ENCODE data around the gene KRT23.

The KRT23 gene

GRCh38 chr17:40906613-40907012, 30.8 kb downstream of the KRT23 start:
- no peak for DNase-seq

DNA sequence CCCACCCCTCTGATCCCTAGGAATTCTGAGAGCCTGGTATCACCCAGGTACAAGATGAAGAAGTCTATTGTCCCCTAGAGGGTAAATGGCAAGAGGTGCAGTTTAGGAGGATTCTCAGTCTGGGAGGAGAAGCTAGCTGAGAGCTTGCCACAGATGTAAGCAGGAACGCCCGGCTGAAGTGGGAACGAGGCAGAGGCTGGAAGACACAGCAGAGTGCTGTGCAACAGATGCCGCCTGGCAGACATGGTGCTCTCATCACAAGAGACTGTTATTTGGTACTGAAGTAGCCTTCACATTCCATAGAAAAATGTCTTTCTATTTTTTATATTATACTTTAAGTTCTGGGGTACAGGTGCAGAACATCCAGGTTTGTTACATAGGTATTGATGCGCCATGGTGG, 32.1 kb downstream of the KRT23 start:
- no peak for DNase-seq

DNA sequence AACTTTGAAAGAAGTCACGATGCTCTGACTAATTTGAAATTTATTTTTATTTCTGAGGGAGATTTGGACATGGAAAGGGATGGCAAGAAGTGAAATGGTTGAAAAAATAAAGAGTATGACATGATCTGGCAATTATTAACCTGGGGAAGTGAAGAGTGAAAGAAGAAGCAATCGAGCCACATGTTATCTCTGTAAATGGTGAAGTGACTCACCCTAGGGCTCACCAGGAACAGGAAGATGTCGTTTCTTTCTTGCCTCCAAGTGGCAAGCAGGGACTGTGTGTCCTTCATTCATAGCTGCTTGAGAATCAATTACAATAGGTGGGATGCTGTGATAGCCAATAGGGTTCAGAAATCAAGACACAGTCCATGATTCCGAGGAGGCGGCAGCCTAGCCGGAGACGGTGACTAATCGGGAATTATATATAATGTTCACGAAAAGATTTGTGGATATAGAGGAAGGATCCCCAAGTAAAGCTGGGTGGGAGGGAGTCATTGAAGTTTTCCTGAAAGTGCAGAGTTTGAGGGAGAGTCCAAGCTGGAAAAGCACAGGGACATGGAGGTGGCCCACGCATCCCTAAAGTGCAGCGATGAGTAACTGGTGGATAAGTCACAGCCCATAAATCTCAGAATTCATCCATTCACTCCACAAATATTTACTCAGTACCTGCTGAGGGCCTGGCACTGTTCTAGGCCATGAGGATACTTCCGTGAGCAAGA, 34.2 kb downstream of the KRT23 start:
- no peak for DNase-seq

- no peak for DNase-seq
Measured at GRCh38 chr17:40902498-40902897, 34.9 kb downstream of the KRT23 start.

GRCh38 chr17:40901981-40902474, 35.4 kb downstream of the KRT23 start:
- no peak for DNase-seq

GRCh38 chr17:40900809-40901356, 36.6 kb downstream of the KRT23 start:
- DNase-seq = no peak

GRCh38 chr17:40896916-40897455, 40.5 kb downstream of the KRT23 start:
- no peak for DNase-seq

GRCh38 chr17:40895106-40895730, 42.2 kb downstream of the KRT23 start:
- DNase-seq = no peak

- no peak for DNase-seq
Measured at GRCh38 chr17:40888196-40888720, 49.2 kb downstream of the KRT23 start.

DNA sequence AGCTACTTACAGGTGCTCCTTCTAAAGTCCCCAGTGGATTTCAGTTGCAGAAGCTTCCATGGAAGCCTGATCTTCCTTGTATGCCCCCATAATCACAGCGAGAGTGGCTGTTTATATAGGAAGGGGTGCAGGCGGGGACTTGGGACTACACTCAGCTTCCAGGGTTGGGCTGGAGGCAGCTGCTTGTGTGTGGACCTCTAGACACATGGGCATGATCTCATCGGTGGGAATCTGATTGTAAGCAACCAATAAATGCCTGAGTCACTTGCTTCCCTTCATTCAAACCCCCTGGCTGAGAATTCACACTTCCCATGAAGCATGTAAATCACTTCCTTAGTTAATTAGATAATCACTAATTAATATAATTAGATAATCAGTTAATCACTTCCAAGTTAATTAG, 51.4 kb downstream of the KRT23 start:
- no peak for DNase-seq

- no peak for DNase-seq
Measured at GRCh38 chr17:40884708-40885512, 52.5 kb downstream of the KRT23 start, which contains the start of gene KRT20. TSS of gene KRT20 (minus strand) at chr17:40885242. CDS start at chr17:40885185, 57 bp downstream.

DNA sequence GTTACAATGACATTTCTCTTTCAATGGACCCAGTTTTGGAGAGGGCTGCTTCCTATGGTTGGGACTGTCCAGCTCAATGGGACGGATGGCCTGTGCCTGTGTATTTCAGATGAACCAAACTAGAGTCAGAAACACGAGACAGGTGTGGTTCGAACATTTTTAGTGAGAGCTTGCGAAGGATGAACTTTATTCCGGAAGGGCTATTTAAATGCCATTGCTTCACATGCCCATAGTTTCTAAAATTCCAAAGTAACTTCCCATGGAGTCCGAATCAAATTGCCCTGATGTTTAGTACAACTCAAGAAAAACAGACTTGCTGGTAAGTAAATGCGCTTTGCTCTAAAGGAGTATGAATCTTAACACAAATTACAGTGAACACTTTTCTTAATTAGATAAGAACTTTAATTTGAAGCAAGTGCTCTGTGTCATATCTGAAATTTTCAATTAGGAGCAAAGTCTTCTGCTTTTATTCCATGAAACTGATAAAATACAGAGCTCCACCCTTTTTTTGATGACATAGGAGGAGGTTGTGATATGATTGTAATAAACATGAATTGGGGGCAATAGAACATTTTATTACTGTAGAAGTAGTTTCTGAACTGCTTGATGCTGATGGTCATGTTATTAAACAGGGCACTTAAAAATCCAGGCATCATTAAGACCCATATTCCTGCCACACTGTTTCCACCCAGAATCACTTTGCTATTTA, 53.7 kb downstream of the KRT23 start:
- DNase-seq = no peak

DNA sequence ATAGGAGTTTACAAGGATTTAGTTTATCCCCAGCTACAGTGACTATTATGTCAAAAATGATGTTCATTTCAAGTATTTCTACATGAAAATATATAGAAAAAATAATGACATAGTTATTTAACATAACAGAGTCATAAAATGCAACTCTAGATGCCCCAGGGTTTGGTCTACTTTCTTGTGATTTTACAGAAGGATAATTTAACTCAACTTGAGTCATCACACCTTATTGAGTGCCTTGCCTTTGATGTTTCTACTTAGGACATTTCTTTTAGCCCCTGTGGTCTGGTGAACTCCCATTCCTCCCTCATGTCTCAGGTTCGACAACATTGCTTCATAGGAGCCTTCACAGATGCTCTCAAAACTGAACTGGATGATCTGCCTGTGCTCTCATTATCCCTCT, 54.4 kb downstream of the KRT23 start:
- DNase-seq = no peak

DNA sequence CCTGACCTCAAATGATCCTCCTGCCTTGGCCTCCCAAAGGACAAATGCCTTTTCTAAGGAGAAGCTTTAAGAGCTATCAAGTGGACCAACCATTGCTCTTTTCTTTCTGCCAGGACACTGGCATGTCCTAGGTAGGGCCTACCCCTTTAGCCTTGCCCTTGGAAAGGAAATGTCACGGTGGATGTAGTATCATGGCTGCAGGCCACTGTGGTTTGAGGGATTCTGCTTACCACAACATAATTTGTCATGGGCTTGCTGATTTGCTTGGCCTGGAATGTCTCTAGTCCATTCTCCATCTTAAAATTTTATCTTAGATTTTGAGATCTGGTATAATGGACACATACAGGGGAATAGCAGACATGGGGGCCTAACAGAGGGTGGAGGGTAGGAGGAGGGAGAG, 58.4 kb downstream of the KRT23 start:
- DNase-seq = no peak

GRCh38 chr17:40878044-40878443, 59.4 kb downstream of the KRT23 start:
- no peak for DNase-seq

DNA sequence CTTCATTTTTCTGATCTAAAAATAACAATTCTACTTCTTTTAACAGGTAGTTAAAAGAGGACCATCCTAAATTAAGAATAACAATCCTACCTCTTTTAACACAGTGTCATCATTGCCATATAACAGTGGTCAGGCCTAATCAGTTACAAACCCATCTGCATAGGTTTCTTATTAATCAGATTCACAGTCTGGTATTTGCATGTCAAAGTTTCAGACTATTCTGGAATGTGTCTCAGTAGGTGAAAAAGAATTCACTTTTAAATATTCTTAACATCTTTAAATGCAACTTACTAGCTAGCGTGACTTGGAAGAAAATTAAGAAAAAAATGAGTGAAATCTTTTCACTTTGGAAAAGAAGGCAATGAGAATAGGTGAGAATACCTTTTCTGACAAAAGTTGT, 63.6 kb downstream of the KRT23 start:
- DNase-seq = no peak

DNA sequence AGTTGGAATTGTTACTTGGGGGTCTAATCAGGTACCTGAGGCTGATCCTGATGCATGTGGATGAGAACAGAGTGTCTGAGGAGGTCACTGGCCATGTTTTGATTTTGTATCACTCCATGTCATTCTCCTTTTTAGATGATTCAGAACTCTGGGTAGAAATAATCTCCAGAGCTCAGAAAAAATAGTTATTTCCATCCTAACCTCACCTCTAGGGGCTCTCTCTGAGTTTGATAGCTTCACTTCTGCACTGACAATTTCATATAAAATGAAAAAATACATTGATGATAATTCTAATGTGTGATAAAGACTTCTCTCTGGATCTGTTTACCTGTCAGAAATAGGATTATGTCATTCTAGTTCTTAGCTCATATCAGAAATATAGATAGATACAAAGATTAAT, 64.2 kb downstream of the KRT23 start:
- no peak for DNase-seq
